ENCODE data around the gene HIPK2.

The HIPK2 gene

GRCh38 chr7:139782932-139783331 lies 5.1 kb upstream of the HIPK2 start:
- DNase-seq, result no peak

GRCh38 chr7:139777133-139777891 lies 486 bp downstream of the HIPK2 start:
- no peak for DNase-seq

- DNase-seq, result peak; percentile 54
Observed at GRCh38 chr7:139776486-139777132, 1.2 kb downstream of the HIPK2 start.

GRCh38 chr7:139775829-139776266 lies 1.9 kb downstream of the HIPK2 start:
- DNase-seq, result peak; percentile 55

- peak; percentile 43 for DNase-seq
Observed at GRCh38 chr7:139774376-139774775, 3.4 kb downstream of the HIPK2 start.

- DNase-seq, result no peak
Observed at GRCh38 chr7:139773371-139773770, 4.4 kb downstream of the HIPK2 start.

- no peak for DNase-seq
Observed at GRCh38 chr7:139772873-139773272, 4.9 kb downstream of the HIPK2 start.

- no peak for DNase-seq
Observed at GRCh38 chr7:139772115-139772514, 5.7 kb downstream of the HIPK2 start.

- DNase-seq, result peak; percentile 54
Observed at GRCh38 chr7:139771001-139771956, 6.5 kb downstream of the HIPK2 start.

- DNase-seq, result no peak
Observed at GRCh38 chr7:139769761-139770160, 8.0 kb downstream of the HIPK2 start.

GRCh38 chr7:139769066-139769465 lies 8.7 kb downstream of the HIPK2 start:
- no peak for DNase-seq

- DNase-seq, result no peak
Observed at GRCh38 chr7:139768249-139768824, 9.5 kb downstream of the HIPK2 start.

GRCh38 chr7:139767561-139767982 lies 10.2 kb downstream of the HIPK2 start:
- no peak for DNase-seq

GRCh38 chr7:139765143-139765542 lies 12.7 kb downstream of the HIPK2 start:
- no peak for DNase-seq

GRCh38 chr7:139763330-139763729 lies 14.5 kb downstream of the HIPK2 start:
- DNase-seq, result no peak

- DNase-seq, result no peak
Observed at GRCh38 chr7:139762886-139763285, 14.9 kb downstream of the HIPK2 start.

GRCh38 chr7:139758388-139758787 lies 19.4 kb downstream of the HIPK2 start:
- no peak for DNase-seq

- no peak for DNase-seq
Observed at GRCh38 chr7:139757968-139758367, 19.8 kb downstream of the HIPK2 start.

- no peak for DNase-seq
Observed at GRCh38 chr7:139753693-139754111, 24.1 kb downstream of the HIPK2 start.

- no peak for DNase-seq
Observed at GRCh38 chr7:139753081-139753692, 24.6 kb downstream of the HIPK2 start.

GRCh38 chr7:139752604-139753003 lies 25.2 kb downstream of the HIPK2 start:
- DNase-seq, result no peak

GRCh38 chr7:139752148-139752547 lies 25.6 kb downstream of the HIPK2 start:
- no peak for DNase-seq

Data from amniotic stem cell (primary cell).